Motor neuron (in vitro differentiated cells): ENCODE measurements around the gene FOXP1. TPM values are rescaled to one million over a fixed set of nuclear protein-coding genes. Genes with fewer than 3 reads are reported as not detected.

Experiments used
- ATAC-seq, 8 experiments: fragments of 200-7000 bp; cut with Tn5 transposase; replicated peaks in 6 of 8; 2 replicates each; pipeline ENCODE4 v1.8.0; 2021; ENCODE audit warnings: mild to moderate bottlenecking in 8 of 8, moderate library complexity in 8 of 8
- H3K27ac ChIP-seq, 2 donors: fragments of 250-450 bp; sonication (Bioruptor Pico); 2 replicates each; pipeline ENCODE4 v1.9.0; 2021; ENCODE audit warnings: antibody characterized with exemption in 2 of 2, mild to moderate bottlenecking in 2 of 2, moderate library complexity in 1 of 2
- H3K4me1 ChIP-seq, 2 donors: fragments of 250-450 bp; sonication (Bioruptor Pico); replicated peaks in 1 of 2; 2 replicates each; pipeline ENCODE4 v1.6.1; 2021; ENCODE audit warnings: antibody characterized with exemption in 2 of 2, mild to moderate bottlenecking in 2 of 2, moderate library complexity in 1 of 2
- H3K4me3 ChIP-seq, 5 donors: fragments of 250-450 bp; sonication (Bioruptor Pico); 2 replicates each; pipeline ENCODE4 v1.9.0; 2021; ENCODE audit warnings: antibody characterized with exemption in 5 of 5, mild to moderate bottlenecking in 5 of 5, moderate library complexity in 4 of 5
- WGBS, 10 experiments: fragments of 450-650 bp; shearing (Covaris generic); methylation state at CpG; one replicate each; pipeline ENCODE4 v1.0.0; 2022; 5-methylcytosine and 5-hydroxymethylcytosine counted together
- in situ Hi-C, 9 experiments: fragments of 400-800 bp; cut with MboI; loops; one replicate each; pipeline ENCODE4 v1.15.0; 2021; ENCODE audit warnings: low sequenced_read_pairs in 9 of 9, low pct_unique_long_range_greater_than_20kb in 2 of 9; ENCODE audit not compliant: unreplicated experiment in 9 of 9
- total RNA-seq, 8 experiments: library from RNA; unstranded; fragments of 300-600 nt; gene quantifications; 2 replicates each; pipeline versions ENCODE4 v1.2.3 to v1.2.4, GENCODE V29; 2022

FOXP1 gene
- total RNA-seq, 8 experiments from 2014 or later, result 7.0 to 118 (median 74.5) TPM

GRCh38 chr3:71218508-71218907, 365.0 kb downstream of the FOXP1 start:
- ATAC-seq, result no peak
- 0 to 100% (median 92%) methylated on average over 1 to 5 of the region's 5 CpGs; no CpG with 5 or more reads in 1 of the 10 experiments for WGBS, 10 experiments
- no peak overlapping the region for H3K27ac ChIP-seq
- H3K4me3 ChIP-seq, result no peak overlapping the region
- in situ Hi-C loops, result no loop called here
- no peaks in the 10 kb centered on the region for H3K4me1 ChIP-seq

- in situ Hi-C loops, result no loop called here
- H3K4me3 ChIP-seq, result no peak overlapping the region
- no peaks in the 10 kb centered on the region for H3K4me1 ChIP-seq
- no peak for ATAC-seq
- no peak overlapping the region for H3K27ac ChIP-seq
- 31 to 100% (median 84%) methylated on average over 1 to 8 of the region's 8 CpGs; no CpG with 5 or more reads in 3 of the 10 experiments for WGBS, 10 experiments
These were observed 365.8 kb downstream of the FOXP1 start for GRCh38 chr3:71217640-71218222.

GRCh38 chr3:71215351-71215750, 368.2 kb downstream of the FOXP1 start:
- Histone ChIP-seq H3K4me1 (peaks cover 0 to 2% of the 10 kb centered on the region in 2 donors), H3K4me3 (no peak overlapping the region), H3K27ac (no peak overlapping the region)
- no peak for ATAC-seq
- WGBS, 10 experiments, result 56 to 100% (median 70%) methylated on average over 1 of the region's 1 CpG; no CpG with 5 or more reads in 2 of the 10 experiments
- in situ Hi-C loops, result no loop called here

GRCh38 chr3:71214797-71215196, 368.7 kb downstream of the FOXP1 start:
- 83 to 100% (median 100%) methylated on average over 1 of the region's 1 CpG; no CpG with 5 or more reads in 5 of the 10 experiments for WGBS, 10 experiments
- H3K27ac ChIP-seq, result no peak overlapping the region
- in situ Hi-C loops, result no loop called here
- ATAC-seq, result no peak
- H3K4me3 ChIP-seq, result no peak overlapping the region
- peaks cover 2 to 6% of the 10 kb centered on the region in 2 donors for H3K4me1 ChIP-seq

GRCh38 chr3:71214016-71214415, 369.5 kb downstream of the FOXP1 start:
- Histone ChIP-seq H3K27ac (no peak overlapping the region), H3K4me3 (no peak overlapping the region), H3K4me1 (peaks cover 4 to 11% of the 10 kb centered on the region in 2 donors)
- no peak for ATAC-seq
- in situ Hi-C loops, result no loop called here
- 57 to 100% (median 88%) methylated on average over 1 to 4 of the region's 4 CpGs; no CpG with 5 or more reads in 2 of the 10 experiments for WGBS, 10 experiments

- 86 to 100% (median 92%) methylated on average over 1 to 4 of the region's 4 CpGs; no CpG with 5 or more reads in 4 of the 10 experiments for WGBS, 10 experiments
- in situ Hi-C loops, result no loop called here
- ATAC-seq, result no peak
- Histone ChIP-seq H3K4me1 (peaks cover 32 to 33% of the 10 kb centered on the region in 2 donors), H3K4me3 (no peak overlapping the region), H3K27ac (no peak overlapping the region)
These were observed 372.4 kb downstream of the FOXP1 start for GRCh38 chr3:71211083-71211482.

GRCh38 chr3:71210257-71211007, 373.1 kb downstream of the FOXP1 start:
- in situ Hi-C loops, result no loop called here
- Histone ChIP-seq H3K4me3 (no peak overlapping the region), H3K4me1 (peaks cover 33 to 35% of the 10 kb centered on the region in 2 donors), H3K27ac (no peak overlapping the region)
- peak in 3 of 8 experiments; percentile 56 to 88 (median 57) for ATAC-seq
- WGBS, 10 experiments, result 26 to 70% (median 61%) methylated on average over 1 to 4 of the region's 4 CpGs; no CpG with 5 or more reads in 1 of the 10 experiments

GRCh38 chr3:71208211-71209095, 375.1 kb downstream of the FOXP1 start:
- peaks cover 33 to 44% of the 10 kb centered on the region in 2 donors for H3K4me1 ChIP-seq
- in situ Hi-C loops, result no loop called here
- H3K27ac ChIP-seq, result no peak overlapping the region
- 39 to 100% (median 70%) methylated on average over 2 to 6 of the region's 6 CpGs; no CpG with 5 or more reads in 1 of the 10 experiments for WGBS, 10 experiments
- peak in 4 of 8 experiments; percentile 25 to 69 (median 51) for ATAC-seq
- no peak overlapping the region for H3K4me3 ChIP-seq

- no peak overlapping the region for H3K27ac ChIP-seq
- no peak for ATAC-seq
These were observed 375.9 kb downstream of the FOXP1 start for GRCh38 chr3:71207632-71208031.

GRCh38 chr3:71206305-71207165, 377.0 kb downstream of the FOXP1 start:
- H3K4me3 ChIP-seq, result no peak overlapping the region
- in situ Hi-C loops, result no loop called here
- 71 to 93% (median 88%) methylated on average over 1 to 9 of the region's 10 CpGs for WGBS, 10 experiments
- no peak overlapping the region for H3K27ac ChIP-seq
- ATAC-seq, result peak in 4 of 8 experiments; percentile 13 to 76 (median 66)
- H3K4me1 ChIP-seq, result peaks cover 37 to 52% of the 10 kb centered on the region in 2 donors

More at GRCh38 chr3:71207632-71208031, 375.9 kb downstream of the FOXP1 start:
- WGBS, 10 experiments, result 43 to 100% (median 82%) methylated on average over 1 to 3 of the region's 3 CpGs; no CpG with 5 or more reads in 1 of the 10 experiments
- H3K4me1 ChIP-seq, result peaks cover 37 to 52% of the 10 kb centered on the region in 2 donors
- H3K4me3 ChIP-seq, result no peak overlapping the region
- in situ Hi-C loops, result no loop called here

GRCh38 chr3:71203727-71204488, 379.6 kb downstream of the FOXP1 start:
- H3K4me1 ChIP-seq, result peaks cover 25 to 46% of the 10 kb centered on the region in 2 donors
- ATAC-seq, result no peak
- H3K4me3 ChIP-seq, result no peak overlapping the region
- in situ Hi-C loops, result no loop called here
- H3K27ac ChIP-seq, result no peak overlapping the region
- 43 to 100% (median 78%) methylated on average over 1 to 4 of the region's 4 CpGs; no CpG with 5 or more reads in 1 of the 10 experiments for WGBS, 10 experiments
